HepG2 (cell line): ENCODE data around the gene HAPLN1. TPM values are rescaled to one million over a fixed set of nuclear protein-coding genes. Genes with fewer than 3 reads are reported as not detected.

ENCODE experiments used
- ATAC-seq: fragments of 200-7000 bp; cut with Tn5 transposase; 3 replicates; pipeline ENCODE4 v1.9.1; 2020; ENCODE audit warnings: mild to moderate bottlenecking, moderate library complexity
- BruUV-seq: library from RNA; stranded (reverse); fragments of 400-500 nt; replicated peaks from 2 replicates; lab custom pipeline; 2021; lab: Mats Ljungman, UMichigan
- CTCF ChIA-PET: fragments of 300-600 bp; formaldehyde crosslinking; extraction: SDS; loops from one replicate; lab custom pipeline; 2021; ENCODE audit warnings: low total read pairs, inconsistent platforms, low intra/inter-chr PET ratio; lab: Yijun Ruan, JAX
- POLR2A ChIA-PET: fragments of 350-600 bp; sonication (Branson Sonifier 250); formaldehyde crosslinking; loops from one replicate; lab custom pipeline; 2020; ENCODE audit warnings: antibody characterized with exemption, inconsistent platforms; lab: Yijun Ruan, JAX
- DNase-seq: peaks from one replicate; pipeline ENCODE4 v3.0.0-alpha.2; 2015; ENCODE audit warnings: low spot score
- FAIRE-seq: peaks from 3 replicates; lab custom pipeline; 2011; peaks lifted over from hg19 to GRCh38; lab: Jason Lieb, UNC
- H2AFZ ChIP-seq: one replicate; pipeline ENCODE4 v1.6.1; 2011; ENCODE audit warnings: low read length, inconsistent platforms
- H3K27ac ChIP-seq: fragments of 300-600 bp; 3 replicates; pipeline ENCODE4 v1.8.0; 2011; ENCODE audit warnings: mixed run types, mild to moderate bottlenecking, mixed read lengths, low read length, inconsistent platforms; ENCODE audit not compliant: insufficient read depth; ENCODE audit errors: extremely low read length
- H3K27me3 ChIP-seq, 2 experiments: fragments of 200-600 bp in 1 of 2; 2 replicates in 1 of 2; 3 replicates in 1 of 2; pipeline versions ENCODE4 v1.6.0 to v1.8.0; 2011; ENCODE audit warnings: low read length in 2 of 2, mild to moderate bottlenecking in 2 of 2, moderate library complexity in 2 of 2, inconsistent platforms in 1 of 2; ENCODE audit not compliant: insufficient read depth in 2 of 2, control insufficient read depth in 1 of 2
- H3K36me3 ChIP-seq, 2 experiments: fragments of 200-600 bp in 1 of 2; replicated peaks in 1 of 2; 2 replicates in 1 of 2; 3 replicates in 1 of 2; pipeline versions ENCODE4 v1.5.1 to v1.8.0; 2011; ENCODE audit warnings: low read length in 2 of 2, inconsistent platforms in 1 of 2; ENCODE audit not compliant: insufficient read depth in 2 of 2, control insufficient read depth in 1 of 2
- H3K4me1 ChIP-seq: 2 replicates; pipeline ENCODE4 v1.5.1; 2012; ENCODE audit warnings: low read length, inconsistent platforms; ENCODE audit not compliant: insufficient read depth
- H3K4me2 ChIP-seq: 2 replicates; pipeline ENCODE4 v1.6.0; 2011; ENCODE audit warnings: low read depth, low read length, inconsistent platforms
- H3K4me3 ChIP-seq, 3 experiments: fragments of 200-600 bp in 1 of 3; sonication (generic), shearing (Covaris generic) in 1 of 3; replicated peaks in 1 of 3; 2 replicates each; pipeline ENCODE4 v1.5.1; 2011 to 2016; ENCODE audit warnings: low read length in 3 of 3, inconsistent platforms in 2 of 3, low read depth in 2 of 3, mild to moderate bottlenecking in 2 of 3, control low read depth in 1 of 3, mixed read lengths in 1 of 3; ENCODE audit not compliant: insufficient read depth in 1 of 3
- H3K79me2 ChIP-seq: one replicate; pipeline ENCODE4 v1.6.1; 2011; ENCODE audit warnings: low read length, inconsistent platforms; ENCODE audit not compliant: insufficient read depth
- H3K9ac ChIP-seq: 2 replicates; pipeline ENCODE4 v1.6.0; 2011; ENCODE audit warnings: mild to moderate bottlenecking, low read depth, low read length, inconsistent platforms; ENCODE audit not compliant: insufficient read depth
- H3K9me3 ChIP-seq: 2 replicates; pipeline ENCODE4 v1.5.1; 2012; ENCODE audit warnings: mild to moderate bottlenecking, low read length
- H4K20me1 ChIP-seq: 2 replicates; pipeline ENCODE4 v1.6.0; 2011; ENCODE audit warnings: inconsistent platforms, mild to moderate bottlenecking, low read length, moderate library complexity; ENCODE audit not compliant: insufficient read depth
- EED ChIP-seq: sonication (generic); formaldehyde crosslinking; IDR thresholded peaks from 2 replicates; pipeline ENCODE4 v1.5.0; 2020; ENCODE audit warnings: mild to moderate bottlenecking, missing genetic modification reagents
- ZNF232 ChIP-seq: sonication (generic); formaldehyde crosslinking; IDR thresholded peaks from 2 replicates; pipeline ENCODE4 v1.4.0; 2020; ENCODE audit warnings: missing genetic modification reagents, borderline replicate concordance
- ZNF772 ChIP-seq: sonication (generic); formaldehyde crosslinking; IDR thresholded peaks from 2 replicates; pipeline ENCODE4 v1.5.0; 2020; ENCODE audit warnings: mild to moderate bottlenecking, missing genetic modification reagents
- WGBS: methylation state at CpG from one replicate; pipeline ENCODE4 v1.1.6; 2017; ENCODE audit warnings: low lambda C conversion rate; 5-methylcytosine and 5-hydroxymethylcytosine counted together
- in situ Hi-C: cut with HindIII; loops from 2 replicates; pipeline ENCODE4 v1.10.0; 2017; ENCODE audit warnings: low pct_unique_long_range_greater_than_20kb; ENCODE audit not compliant: extremely low pct_ligation_motif_present
- intact Hi-C: fragments of 100-400 bp; cut with micrococcal nuclease; formaldehyde crosslinking; loops from one replicate; pipeline ENCODE4 v1.10.0; 2022; ENCODE audit not compliant: unreplicated experiment
- polyA plus RNA-seq, 8 experiments: library from polyadenylated mRNA; depleted of rRNA in 3 of 8; stranded (reverse) in 7 of 8; unstranded in 1 of 8; fragments of >200 nt; fragmentation: Illumina TruSeq in 4 of 8; extraction: Trizol in 4 of 8; gene quantifications; 2 replicates each; pipeline versions ENCODE4 v1.2.1 to v1.2.3, GENCODE V29; 2011 to 2016; ENCODE audit warnings: low read depth in 4 of 8, missing spikeins in 1 of 8, mixed read lengths in 1 of 8; ENCODE audit not compliant: insufficient read depth in 1 of 8
- total RNA-seq, 5 experiments: library from RNA; depleted of rRNA; stranded (reverse); fragments of >200 nt; fragmentation: Illumina TruSeq; extraction: Trizol; gene quantifications; 2 replicates each; pipeline ENCODE4 v1.2.3, GENCODE V29; 2016; ENCODE audit warnings: low read depth in 1 of 5
- TF ChIP-seq, protein P1 (sequence below): sonication (generic); formaldehyde crosslinking; IDR thresholded peaks from 2 replicates; pipeline ENCODE4 v1.4.0; 2020; ENCODE audit warnings: low read depth, missing genetic modification reagents

The HAPLN1 gene
- total and polyA plus RNA-seq, 2 of the 13 experiments (the other 11 are each of a cell fraction or from before 2014, with no cell fraction given) = not detected

DNA sequence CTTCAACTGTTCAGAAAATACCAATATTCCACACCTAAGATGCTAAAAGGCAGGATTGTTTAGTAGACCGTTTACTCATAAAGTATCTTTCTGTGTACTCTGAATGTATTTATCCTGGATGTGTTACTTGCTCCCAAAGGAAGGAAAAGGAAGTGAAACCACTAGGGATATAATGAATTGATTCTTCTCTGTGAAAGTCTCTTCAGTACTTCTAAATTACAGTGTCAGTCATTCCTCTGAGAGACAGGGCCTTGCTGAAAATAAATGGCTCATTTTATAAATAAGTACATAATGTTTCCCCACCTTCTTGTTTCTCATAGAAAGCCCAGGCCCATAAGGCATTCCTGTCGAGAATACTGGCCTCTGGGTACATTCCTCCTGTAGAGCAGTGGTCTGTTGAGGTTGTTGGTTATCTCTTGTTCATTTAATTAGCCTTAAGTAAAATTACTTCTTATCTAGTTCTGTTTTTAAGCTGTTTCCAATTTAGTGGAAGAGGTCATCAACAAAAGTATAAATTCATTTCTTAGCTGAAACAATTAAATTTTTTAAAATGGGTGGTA is 1.6 kb downstream of the HAPLN1 start:
- WGBS = 3% methylated on average over 2 of the region's 2 CpGs
- POLR2A ChIA-PET = no interaction called here
- H3K4me1 ChIP-seq = peaks cover 29% of the 10 kb centered on the region
- no peak overlapping the region for H2AFZ ChIP-seq
- H3K9me3 ChIP-seq = no peaks in the 10 kb centered on the region
- ATAC-seq = no peak
- in situ Hi-C loops = loop anchor here (25.0 kb wide), 2 partner anchors 368 to 1318 kb away; no protein-coding TSS in a partner anchor
- peaks cover 7 to 25% of the 10 kb centered on the region in 2 experiments for H3K27me3 ChIP-seq
- no peak overlapping the region for H3K4me2 ChIP-seq
- TF ChIP-seq ZNF772 (no peak), ZNF232 (CRISPR knock-in tag) (no peak), EED (CRISPR knock-in tag) (no peak)
- TF ChIP-seq, protein P1, sequence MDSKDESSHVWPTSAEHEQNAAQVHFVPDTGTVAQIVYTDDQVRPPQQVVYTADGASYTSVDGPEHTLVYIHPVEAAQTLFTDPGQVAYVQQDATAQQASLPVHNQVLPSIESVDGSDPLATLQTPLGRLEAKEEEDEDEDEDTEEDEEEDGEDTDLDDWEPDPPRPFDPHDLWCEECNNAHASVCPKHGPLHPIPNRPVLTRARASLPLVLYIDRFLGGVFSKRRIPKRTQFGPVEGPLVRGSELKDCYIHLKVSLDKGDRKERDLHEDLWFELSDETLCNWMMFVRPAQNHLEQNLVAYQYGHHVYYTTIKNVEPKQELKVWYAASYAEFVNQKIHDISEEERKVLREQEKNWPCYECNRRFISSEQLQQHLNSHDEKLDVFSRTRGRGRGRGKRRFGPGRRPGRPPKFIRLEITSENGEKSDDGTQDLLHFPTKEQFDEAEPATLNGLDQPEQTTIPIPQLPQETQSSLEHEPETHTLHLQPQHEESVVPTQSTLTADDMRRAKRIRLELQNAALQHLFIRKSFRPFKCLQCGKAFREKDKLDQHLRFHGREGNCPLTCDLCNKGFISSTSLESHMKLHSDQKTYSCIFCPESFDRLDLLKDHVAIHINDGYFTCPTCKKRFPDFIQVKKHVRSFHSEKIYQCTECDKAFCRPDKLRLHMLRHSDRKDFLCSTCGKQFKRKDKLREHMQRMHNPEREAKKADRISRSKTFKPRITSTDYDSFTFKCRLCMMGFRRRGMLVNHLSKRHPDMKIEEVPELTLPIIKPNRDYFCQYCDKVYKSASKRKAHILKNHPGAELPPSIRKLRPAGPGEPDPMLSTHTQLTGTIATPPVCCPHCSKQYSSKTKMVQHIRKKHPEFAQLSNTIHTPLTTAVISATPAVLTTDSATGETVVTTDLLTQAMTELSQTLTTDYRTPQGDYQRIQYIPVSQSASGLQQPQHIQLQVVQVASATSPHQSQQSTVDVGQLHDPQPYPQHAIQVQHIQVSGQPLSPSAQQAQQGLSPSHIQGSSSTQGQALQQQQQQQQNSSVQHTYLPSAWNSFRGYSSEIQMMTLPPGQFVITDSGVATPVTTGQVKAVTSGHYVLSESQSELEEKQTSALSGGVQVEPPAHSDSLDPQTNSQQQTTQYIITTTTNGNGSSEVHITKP = no peak
- TF ChIP-seq, all 625 proteins: peak for 0
- no TSS peak for BruUV-seq
- Histone ChIP-seq H3K4me3 (no peak overlapping the region), H4K20me1 (no peaks in the 10 kb centered on the region), H3K9ac (no peak overlapping the region), H3K36me3 (no peaks in the 10 kb centered on the region), H3K27ac (no peak overlapping the region), H3K79me2 (no peaks in the 10 kb centered on the region)
- intact Hi-C loops = loop anchor here (1.0 to 10.0 kb wide), 5 partner anchors 208 to 1332 kb away; no protein-coding TSS in a partner anchor
- CTCF ChIA-PET = interaction anchor here (1.4 kb wide), 1 partner anchor 208 kb away, joined by 6 read pairs; no protein-coding TSS in a partner anchor
- no peak for FAIRE-seq
- DNase-seq = no peak
